Testis (tissue), 3 donors: ENCODE measurements around the gene PDAP1. TPM values are rescaled to one million over a fixed set of nuclear protein-coding genes. Genes with fewer than 3 reads are reported as not detected.

ENCODE experiments used
- DNase-seq: peaks from one replicate; pipeline ENCODE4 v3.0.0-alpha.2; 2019
- H3K27ac ChIP-seq, 2 donors: fragments of 200-600 bp; sonication (generic); one replicate each; pipeline ENCODE4 v1.5.1; 2019
- H3K27me3 ChIP-seq: fragments of 200-600 bp; sonication (generic); one replicate; pipeline ENCODE4 v1.5.1; 2019
- H3K36me3 ChIP-seq: fragments of 200-600 bp; sonication (generic); one replicate; pipeline ENCODE4 v1.5.1; 2017; ENCODE audit warnings: low read depth; ENCODE audit errors: missing control alignments
- H3K4me1 ChIP-seq: fragments of 200-600 bp; sonication (generic); one replicate; pipeline ENCODE4 v1.5.1; 2019
- H3K4me3 ChIP-seq, 2 donors: fragments of 200-600 bp; sonication (generic); one replicate each; pipeline ENCODE4 v1.5.1; 2017 to 2019
- H3K9me3 ChIP-seq: fragments of 200-600 bp; sonication (generic); one replicate; pipeline ENCODE4 v1.5.1; 2017
- CTCF ChIP-seq, 3 experiments: fragments of 450-650 bp in 2 of 3; fragments of 200-600 bp in 1 of 3; sonication (generic) in 1 of 3; IDR thresholded peaks; one replicate each; pipeline ENCODE4 v1.5.1; 2016 to 2019; ENCODE audit warnings: antibody characterized with exemption in 3 of 3, mild to moderate bottlenecking in 2 of 3, moderate library complexity in 1 of 3
- POLR2A ChIP-seq: fragments of 450-650 bp; IDR thresholded peaks from one replicate; pipeline ENCODE4 v1.6.1; 2017; ENCODE audit warnings: antibody characterized with exemption, mild to moderate bottlenecking, moderate library complexity
- WGBS, 2 donors: methylation state at CpG; one replicate each; pipeline ENCODE4 v1.1.5; 2018; 5-methylcytosine and 5-hydroxymethylcytosine counted together
- intact Hi-C: fragments of 100-400 bp; cut with DNase I; formaldehyde crosslinking; loops from one replicate; pipeline ENCODE4 v1.15.1; 2023; ENCODE audit warnings: low total_unique reads
- polyA plus RNA-seq: library from polyadenylated mRNA; stranded (reverse); fragments of 350-450 nt; fragmentation: Illumina TruSeq; extraction: RNeasy Lipid Tissue Mini Kit (QIAGEN cat#74804); gene quantifications from one replicate; pipeline ENCODE4 v1.2.3, GENCODE V29; 2014; ENCODE audit warnings: low read depth, low replicate concordance; ENCODE audit not compliant: insufficient read depth
- total RNA-seq, 2 donors: library from RNA; depleted of rRNA; stranded (reverse); fragments of >200 nt; gene quantifications; one replicate each; pipeline ENCODE4 v1.2.3, GENCODE V29; 2016

PDAP1 gene
- total and polyA plus RNA-seq, 3 donors from 2014 or later: 50.5 to 126 (median 74.0) TPM

GRCh38 chr7:99455874-99456273, 47.5 kb upstream of the PDAP1 start:
- intact Hi-C loops: no loop called here
- H3K9me3 ChIP-seq: no peaks in the 10 kb centered on the region
- H3K27me3 ChIP-seq: no peaks in the 10 kb centered on the region
- 75% methylated on average over 9 of the region's 9 CpGs; no CpG with 5 or more reads in 1 of the 2 donors for WGBS, 2 donors
- H3K36me3 ChIP-seq: no peaks in the 10 kb centered on the region
- TF ChIP-seq CTCF (IDR thresholded peaks at IDR 0.05) (no peak), POLR2A (no peak)
- H3K4me1 ChIP-seq: peaks cover 14% of the 10 kb centered on the region
- DNase-seq: no peak
- no peak overlapping the region for H3K4me3 ChIP-seq
- no peak overlapping the region for H3K27ac ChIP-seq

GRCh38 chr7:99453105-99453504, 44.7 kb upstream of the PDAP1 start:
- intact Hi-C loops: no loop called here
- Histone ChIP-seq H3K36me3 (no peaks in the 10 kb centered on the region), H3K27ac (peak overlapping the region in 1 of 2 donors; percentile 64), H3K4me1 (peaks cover 10% of the 10 kb centered on the region), H3K27me3 (no peaks in the 10 kb centered on the region), H3K4me3 (no peak overlapping the region), H3K9me3 (no peaks in the 10 kb centered on the region)
- WGBS, 2 donors: 71 to 91% methylated on average over 11 of the region's 11 CpGs
- DNase-seq: no peak
- TF ChIP-seq POLR2A (no peak), CTCF (IDR thresholded peaks at IDR 0.05) (no peak)

GRCh38 chr7:99452541-99452940, 44.1 kb upstream of the PDAP1 start:
- Histone ChIP-seq H3K27ac (no peak overlapping the region), H3K4me3 (no peak overlapping the region), H3K9me3 (no peaks in the 10 kb centered on the region), H3K4me1 (peaks cover 10% of the 10 kb centered on the region), H3K27me3 (no peaks in the 10 kb centered on the region), H3K36me3 (no peaks in the 10 kb centered on the region)
- intact Hi-C loops: no loop called here
- 83% methylated on average over 13 of the region's 13 CpGs; no CpG with 5 or more reads in 1 of the 2 donors for WGBS, 2 donors
- DNase-seq: no peak
- TF ChIP-seq CTCF (IDR thresholded peaks at IDR 0.05): no peak
- TF ChIP-seq POLR2A: no peak

- WGBS, 2 donors: 83% methylated on average over 2 to 8 of the region's 8 CpGs
- TF ChIP-seq POLR2A: no peak
- no peak for TF ChIP-seq CTCF (IDR thresholded peaks at IDR 0.05)
- no peak for DNase-seq
- H3K27me3 ChIP-seq: no peaks in the 10 kb centered on the region
- H3K4me3 ChIP-seq: no peak overlapping the region
- H3K36me3 ChIP-seq: no peaks in the 10 kb centered on the region
- no peaks in the 10 kb centered on the region for H3K9me3 ChIP-seq
- no peak overlapping the region for H3K27ac ChIP-seq
- intact Hi-C loops: no loop called here
- H3K4me1 ChIP-seq: peaks cover 10% of the 10 kb centered on the region
These were observed 43.5 kb upstream of the PDAP1 start for GRCh38 chr7:99451936-99452335.

GRCh38 chr7:99449326-99449725, 40.9 kb upstream of the PDAP1 start:
- no peak for DNase-seq
- H3K27me3 ChIP-seq: no peaks in the 10 kb centered on the region
- H3K9me3 ChIP-seq: no peaks in the 10 kb centered on the region
- no peak overlapping the region for H3K4me3 ChIP-seq
- TF ChIP-seq POLR2A (no peak), CTCF (IDR thresholded peaks at IDR 0.05) (no peak)
- WGBS, 2 donors: 90 to 100% methylated on average over 5 of the region's 5 CpGs
- peaks cover 9% of the 10 kb centered on the region for H3K4me1 ChIP-seq
- no peak overlapping the region for H3K27ac ChIP-seq
- no peaks in the 10 kb centered on the region for H3K36me3 ChIP-seq
- intact Hi-C loops: no loop called here
